Keratinocyte (primary cell): ENCODE results near the gene PARP1.

Experiments
- EZH2 ChIP-seq: IDR thresholded peaks from one replicate; pipeline ENCODE4 v1.6.1; 2012; ENCODE audit warnings: inconsistent platforms, mild to moderate bottlenecking, low read length, moderate library complexity
- TF ChIP-seq, protein P1 (sequence below), 3 experiments: IDR thresholded peaks in 1 of 3; conservative IDR thresholded peaks in 1 of 3; optimal IDR thresholded peaks in 1 of 3; 2 replicates in 2 of 3; 3 replicates in 1 of 3; pipeline versions ENCODE3 to v1.5.1; 2011; ENCODE audit warnings: low read length in 3 of 3, mild to moderate bottlenecking in 3 of 3, moderate library complexity in 2 of 3, control low read depth in 1 of 3, inconsistent platforms in 1 of 3; ENCODE audit not compliant: insufficient read depth in 2 of 3; ENCODE audit errors: extremely low read depth in 1 of 3

DNA sequence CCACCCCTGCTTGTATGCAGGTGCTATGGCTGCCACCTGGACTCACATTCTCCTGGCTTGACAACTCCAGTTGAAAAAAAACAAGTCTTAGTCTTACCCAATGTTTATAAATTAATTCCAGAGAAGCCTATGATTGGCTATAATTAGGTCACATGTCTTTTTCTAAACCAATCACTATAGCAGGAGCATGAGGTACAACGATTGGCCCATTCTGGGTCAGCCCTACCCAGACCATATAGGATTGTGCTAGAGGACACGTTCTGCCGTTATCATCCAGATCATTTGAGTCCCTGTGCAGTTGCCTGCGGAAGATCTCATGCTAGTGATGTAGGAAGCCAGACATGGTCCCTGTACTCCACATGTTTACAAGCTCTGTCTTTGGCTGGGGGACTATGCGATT is 41.9 kb upstream of the PARP1 start:
- TF ChIP-seq, protein P1, sequence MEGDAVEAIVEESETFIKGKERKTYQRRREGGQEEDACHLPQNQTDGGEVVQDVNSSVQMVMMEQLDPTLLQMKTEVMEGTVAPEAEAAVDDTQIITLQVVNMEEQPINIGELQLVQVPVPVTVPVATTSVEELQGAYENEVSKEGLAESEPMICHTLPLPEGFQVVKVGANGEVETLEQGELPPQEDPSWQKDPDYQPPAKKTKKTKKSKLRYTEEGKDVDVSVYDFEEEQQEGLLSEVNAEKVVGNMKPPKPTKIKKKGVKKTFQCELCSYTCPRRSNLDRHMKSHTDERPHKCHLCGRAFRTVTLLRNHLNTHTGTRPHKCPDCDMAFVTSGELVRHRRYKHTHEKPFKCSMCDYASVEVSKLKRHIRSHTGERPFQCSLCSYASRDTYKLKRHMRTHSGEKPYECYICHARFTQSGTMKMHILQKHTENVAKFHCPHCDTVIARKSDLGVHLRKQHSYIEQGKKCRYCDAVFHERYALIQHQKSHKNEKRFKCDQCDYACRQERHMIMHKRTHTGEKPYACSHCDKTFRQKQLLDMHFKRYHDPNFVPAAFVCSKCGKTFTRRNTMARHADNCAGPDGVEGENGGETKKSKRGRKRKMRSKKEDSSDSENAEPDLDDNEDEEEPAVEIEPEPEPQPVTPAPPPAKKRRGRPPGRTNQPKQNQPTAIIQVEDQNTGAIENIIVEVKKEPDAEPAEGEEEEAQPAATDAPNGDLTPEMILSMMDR (optimal IDR thresholded peaks at IDR 0.05 in 1 of 3, IDR thresholded peaks at IDR 0.05 in 1 of 3, conservative IDR thresholded peaks at IDR 0.05 in 1 of 3; ENCODE audit: extremely low read depth in 1 of 3, insufficient read depth in 2 of 3, low read length in 3 of 3), result no peak
- TF ChIP-seq EZH2, result no peak
